Activated T-helper 2 cell treated with anti-CD3 and anti-CD28 coated beads, Interferon-gamma antibody, Interleukin-2, Interleukin-4, amounts not matched to agents 10 μg/mL and 5 μg/mL and 100 μg/mL, durations not matched to agents 14 hours and 24 hours and 36 hours (primary cell): Measurements from ENCODE around the gene FANCE. TPM values are rescaled to one million over a fixed set of nuclear protein-coding genes. Genes with fewer than 3 reads are reported as not detected.
"Not testable (repeated sequence)": the region's sequence is repeated elsewhere in the genome, so short reads cannot be mapped to it uniquely, and the experiment has no call there.

Experiments
- DNase-seq: peaks from one replicate; pipeline ENCODE4 v3.0.0; 2021; ENCODE audit warnings: low spot score
- H3K27ac Mint-ChIP-seq: one replicate; pipeline ENCODE4 v1.8.0; 2021; ENCODE audit warnings: mixed read lengths
- H3K27me3 Mint-ChIP-seq: one replicate; pipeline ENCODE4 v1.8.0; 2021; ENCODE audit warnings: low read depth, mixed read lengths
- H3K36me3 Mint-ChIP-seq: one replicate; pipeline ENCODE4 v1.8.0; 2021; ENCODE audit warnings: low read depth, mixed read lengths
- H3K4me1 Mint-ChIP-seq: one replicate; pipeline ENCODE4 v1.8.0; 2021; ENCODE audit warnings: low read depth, mixed read lengths
- H3K4me3 Mint-ChIP-seq: one replicate; pipeline ENCODE4 v1.8.0; 2021; ENCODE audit warnings: low read depth, mild to moderate bottlenecking, moderate library complexity, mixed read lengths
- H3K9me3 Mint-ChIP-seq: one replicate; pipeline ENCODE4 v1.8.0; 2021; ENCODE audit warnings: mixed read lengths
- intact Hi-C: fragments of 100-400 bp; cut with micrococcal nuclease; formaldehyde crosslinking; loops from one replicate; pipeline ENCODE4 v1.15.1; 2023
- total RNA-seq: library from RNA; stranded (reverse); gene quantifications from 2 replicates; pipeline ENCODE4 v1.2.3, GENCODE V29; 2022

The FANCE gene
- total RNA-seq, 1 donor from 2014 or later = 20.6 TPM

DNA sequence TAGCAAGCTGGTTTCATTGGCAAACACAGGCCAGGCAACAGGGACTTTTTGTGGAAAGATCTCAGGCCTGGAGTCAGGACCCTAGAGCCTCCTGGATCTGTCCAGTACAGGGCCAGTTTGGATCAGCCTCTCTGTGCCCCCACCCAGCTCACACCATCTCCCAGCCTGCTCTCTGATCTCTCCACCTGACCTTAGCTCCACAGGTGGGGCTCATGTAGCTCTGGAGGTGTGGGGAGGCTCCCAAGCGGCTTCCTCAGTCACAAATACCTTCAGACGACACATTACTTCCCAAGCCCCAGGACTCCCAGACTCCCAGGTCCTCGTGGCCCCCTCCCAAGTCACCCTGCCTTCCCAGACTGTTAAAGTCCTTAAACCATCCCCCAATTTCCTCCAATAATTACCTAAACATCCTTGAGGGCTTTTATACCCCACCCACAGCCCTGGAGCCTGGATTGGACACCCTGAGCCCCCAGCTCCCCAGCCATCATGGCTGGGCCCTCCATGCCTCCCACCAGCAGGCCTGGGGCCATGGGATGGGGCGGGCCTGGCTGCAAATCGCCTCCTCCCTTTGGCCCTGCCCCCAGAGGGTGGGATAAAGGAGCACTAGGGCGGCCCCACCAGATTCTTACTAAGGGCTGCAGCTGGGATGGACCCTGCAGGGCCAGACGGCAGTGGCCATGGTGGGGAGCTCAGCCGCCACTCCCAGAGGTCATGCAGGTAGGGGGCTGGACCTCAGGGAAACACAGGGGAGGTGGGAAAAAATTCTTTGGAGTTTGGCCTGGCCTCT, 15.9 kb upstream of the FANCE start:
- H3K9me3 Mint-ChIP-seq = no peaks in the 10 kb centered on the region

GRCh38 chr6:35438378-35439065, 13.6 kb upstream of the FANCE start:
- H3K36me3 Mint-ChIP-seq, H3K27me3 Mint-ChIP-seq, H3K4me3 Mint-ChIP-seq, H3K9me3 Mint-ChIP-seq, intact Hi-C loops, H3K4me1 Mint-ChIP-seq, H3K27ac Mint-ChIP-seq, DNase-seq: not testable (repeated sequence)

More for the DNA sequence above, 15.9 kb upstream of the FANCE start:
- Mint-ChIP-seq H3K36me3 (no peaks in the 10 kb centered on the region), H3K27ac (no peak overlapping the region), H3K4me3 (no peak overlapping the region), H3K4me1 (no peaks in the 10 kb centered on the region), H3K27me3 (no peaks in the 10 kb centered on the region)
- intact Hi-C loops = no loop called here
- DNase-seq = no peak

DNA sequence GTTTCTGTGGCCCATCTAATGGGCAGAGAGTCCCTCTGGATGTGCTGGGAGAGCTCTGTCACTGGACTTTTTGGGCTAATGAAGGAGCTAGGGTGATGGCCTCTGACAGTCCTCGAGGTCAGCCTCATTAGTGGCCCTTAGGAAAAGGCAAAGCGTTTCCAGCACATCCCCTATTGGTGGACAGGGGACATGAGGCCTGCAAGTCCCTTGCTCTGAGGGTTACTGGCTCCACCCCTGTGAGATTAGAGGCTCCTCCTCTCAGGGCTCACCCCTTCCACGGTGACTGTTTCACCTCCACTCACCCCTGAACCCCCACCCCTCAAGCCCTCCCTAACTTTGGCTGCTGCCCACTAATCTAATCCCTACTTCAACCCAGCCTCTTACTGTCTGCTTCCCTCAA, 12.8 kb upstream of the FANCE start:
- Mint-ChIP-seq H3K9me3 (no peaks in the 10 kb centered on the region), H3K4me3 (no peak overlapping the region), H3K36me3 (no peaks in the 10 kb centered on the region), H3K4me1 (no peaks in the 10 kb centered on the region), H3K27ac (no peak overlapping the region), H3K27me3 (no peaks in the 10 kb centered on the region)
- DNase-seq = no peak
- intact Hi-C loops = no loop called here

GRCh38 chr6:35441205-35441604, 10.9 kb upstream of the FANCE start:
- no peak for DNase-seq
- Mint-ChIP-seq H3K27ac (no peak overlapping the region), H3K27me3 (no peaks in the 10 kb centered on the region), H3K9me3 (no peaks in the 10 kb centered on the region), H3K4me1 (peaks cover 5% of the 10 kb centered on the region), H3K36me3 (no peaks in the 10 kb centered on the region), H3K4me3 (no peak overlapping the region)
- intact Hi-C loops = no loop called here

- intact Hi-C loops = no loop called here
- no peaks in the 10 kb centered on the region for H3K36me3 Mint-ChIP-seq
Measured at GRCh38 chr6:35441642-35442041, 10.5 kb upstream of the FANCE start.

DNA sequence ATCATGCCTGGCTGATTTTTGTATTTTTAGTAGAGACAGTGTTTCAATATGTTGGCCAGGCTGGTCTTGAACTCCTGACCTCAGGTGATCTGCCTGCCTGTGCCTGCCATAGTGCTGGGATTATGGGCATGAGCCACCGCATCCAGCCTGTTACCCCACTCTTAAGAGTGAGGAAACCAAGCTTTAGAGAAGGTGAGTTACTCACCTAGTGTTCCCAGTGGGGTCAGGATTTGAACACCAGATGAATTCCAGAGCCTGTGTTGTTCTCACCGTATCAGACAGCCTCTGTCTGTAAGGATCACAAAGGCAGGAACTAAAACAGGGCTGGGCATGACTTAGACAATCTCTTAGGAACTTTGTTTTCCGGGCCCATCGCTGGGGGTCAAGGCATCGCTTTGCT, 9.4 kb upstream of the FANCE start:
- H3K36me3 Mint-ChIP-seq = no peaks in the 10 kb centered on the region
- peaks cover 5% of the 10 kb centered on the region for H3K4me1 Mint-ChIP-seq
- no peak overlapping the region for H3K4me3 Mint-ChIP-seq
- no peak overlapping the region for H3K27ac Mint-ChIP-seq
- intact Hi-C loops = no loop called here
- H3K27me3 Mint-ChIP-seq = no peaks in the 10 kb centered on the region
- DNase-seq = no peak
- no peaks in the 10 kb centered on the region for H3K9me3 Mint-ChIP-seq

More at GRCh38 chr6:35441642-35442041, 10.5 kb upstream of the FANCE start:
- Mint-ChIP-seq H3K9me3 (no peaks in the 10 kb centered on the region), H3K27ac (no peak overlapping the region), H3K4me1 (peaks cover 5% of the 10 kb centered on the region), H3K27me3 (no peaks in the 10 kb centered on the region), H3K4me3 (no peak overlapping the region)
- DNase-seq = no peak

- H3K4me3 Mint-ChIP-seq = no peak overlapping the region
- no peak overlapping the region for H3K27ac Mint-ChIP-seq
- no peak for DNase-seq
- H3K4me1 Mint-ChIP-seq = peaks cover 5% of the 10 kb centered on the region
- H3K9me3 Mint-ChIP-seq = no peaks in the 10 kb centered on the region
- no peaks in the 10 kb centered on the region for H3K36me3 Mint-ChIP-seq
- intact Hi-C loops = no loop called here
- no peaks in the 10 kb centered on the region for H3K27me3 Mint-ChIP-seq
Measured at GRCh38 chr6:35443341-35444030, 8.7 kb upstream of the FANCE start.

- Mint-ChIP-seq H3K4me1 (peaks cover 15% of the 10 kb centered on the region), H3K4me3 (no peak overlapping the region), H3K27ac (no peak overlapping the region), H3K9me3 (no peaks in the 10 kb centered on the region), H3K36me3 (no peaks in the 10 kb centered on the region), H3K27me3 (peaks cover 4% of the 10 kb centered on the region)
- peak; percentile 30 for DNase-seq
- intact Hi-C loops = loop anchor here (5.0 kb wide), 1 partner anchor 53 kb away; no protein-coding TSS in a partner anchor
Measured at GRCh38 chr6:35445691-35446090, 6.4 kb upstream of the FANCE start.

- intact Hi-C loops = loop anchor here (5.0 kb wide), 1 partner anchor 56 kb away; no protein-coding TSS in a partner anchor
- no peak overlapping the region for H3K27ac Mint-ChIP-seq
- no peaks in the 10 kb centered on the region for H3K9me3 Mint-ChIP-seq
- no peak overlapping the region for H3K4me3 Mint-ChIP-seq
- no peaks in the 10 kb centered on the region for H3K36me3 Mint-ChIP-seq
- peaks cover 10% of the 10 kb centered on the region for H3K27me3 Mint-ChIP-seq
- H3K4me1 Mint-ChIP-seq = peaks cover 24% of the 10 kb centered on the region
- no peak for DNase-seq
Measured at GRCh38 chr6:35448191-35448590, 3.9 kb upstream of the FANCE start.

- no peak for DNase-seq
- Mint-ChIP-seq H3K4me1 (peaks cover 35% of the 10 kb centered on the region), H3K9me3 (no peaks in the 10 kb centered on the region), H3K27me3 (peaks cover 10% of the 10 kb centered on the region), H3K27ac (no peak overlapping the region), H3K36me3 (peaks cover 2% of the 10 kb centered on the region), H3K4me3 (no peak overlapping the region)
- intact Hi-C loops = loop anchor here (1.0 to 5.0 kb wide), 3 partner anchors 57 to 152 kb away; partner anchors contain the start of genes DEF6 and PPARD
Measured at GRCh38 chr6:35449287-35449881, 2.8 kb upstream of the FANCE start.

DNA sequence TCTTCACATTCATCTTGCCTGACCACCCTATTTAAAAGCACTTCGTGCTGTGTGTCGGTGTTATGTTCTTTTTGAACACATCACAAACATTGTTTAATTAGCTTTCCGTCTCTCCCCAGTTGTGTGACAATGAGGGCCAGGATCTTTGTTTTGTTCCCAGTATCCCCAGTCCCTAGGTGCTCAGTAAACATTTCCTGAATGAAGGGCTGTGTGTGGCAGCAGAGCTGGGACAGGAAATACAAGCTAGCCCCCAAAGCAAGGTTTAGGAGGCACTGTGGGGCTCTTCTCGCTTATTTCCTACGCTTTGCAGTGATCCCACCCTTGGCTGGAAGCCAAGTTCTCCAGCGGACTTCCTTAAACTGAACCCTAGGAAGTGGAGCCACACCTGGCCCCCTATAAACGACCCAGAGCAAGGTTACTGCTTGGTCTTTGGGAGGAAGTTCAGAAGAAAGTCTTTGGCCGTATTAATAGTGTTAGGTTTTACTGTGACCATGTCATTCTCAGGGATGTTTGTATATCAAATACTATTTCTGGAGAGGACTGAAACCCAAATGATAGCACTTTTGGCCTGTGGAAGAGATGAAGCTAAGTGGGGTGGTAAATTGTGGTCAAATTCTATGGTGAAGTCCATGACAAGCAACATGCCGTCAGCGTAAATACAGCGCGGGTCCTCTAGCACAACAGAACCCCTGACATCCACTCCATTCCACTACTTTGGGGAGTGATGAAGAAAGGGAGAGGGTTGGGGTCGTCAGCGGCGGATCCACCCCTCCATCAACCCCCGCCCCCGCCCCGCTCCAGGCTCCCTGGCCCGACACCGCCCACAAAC, 570 bp upstream of the FANCE start:
- Mint-ChIP-seq H3K27ac (no peak overlapping the region), H3K36me3 (peaks cover 20% of the 10 kb centered on the region), H3K27me3 (peaks cover 10% of the 10 kb centered on the region), H3K4me3 (peak overlapping the region; percentile 84), H3K4me1 (peaks cover 38% of the 10 kb centered on the region), H3K9me3 (no peaks in the 10 kb centered on the region)
- intact Hi-C loops = loop anchor here (1.0 to 5.0 kb wide), 3 partner anchors 17 to 924 kb away; partner anchors contain the start of gene RPL10A
- DNase-seq = no peak

DNA sequence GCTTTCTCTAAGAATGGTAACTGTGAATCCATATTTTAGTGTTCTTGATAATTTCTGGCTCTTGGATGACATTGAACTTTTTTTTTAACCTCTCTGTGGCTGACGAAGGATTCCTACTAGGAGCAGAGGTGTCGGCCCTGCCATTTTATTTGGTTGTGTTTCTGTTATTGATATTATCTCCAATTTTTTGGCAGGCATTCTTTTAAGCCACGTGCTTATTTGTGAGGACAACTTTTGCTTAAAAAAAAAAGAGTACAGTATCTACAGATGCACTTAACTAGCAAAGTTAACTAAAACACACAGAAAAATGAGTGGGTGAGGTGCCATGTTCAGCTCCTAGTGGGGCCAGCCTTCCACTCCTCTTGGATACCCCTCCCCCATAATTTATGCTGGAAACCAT, 1.1 kb downstream of the FANCE start:
- peak overlapping the region; percentile 84 for H3K4me3 Mint-ChIP-seq
- peaks cover 28% of the 10 kb centered on the region for H3K36me3 Mint-ChIP-seq
- H3K27me3 Mint-ChIP-seq = peaks cover 10% of the 10 kb centered on the region
- intact Hi-C loops = loop anchor here (2.0 to 5.0 kb wide), 2 partner anchors 150 to 926 kb away; no protein-coding TSS in a partner anchor
- DNase-seq = no peak
- H3K4me1 Mint-ChIP-seq = peaks cover 38% of the 10 kb centered on the region
- H3K9me3 Mint-ChIP-seq = no peaks in the 10 kb centered on the region
- no peak overlapping the region for H3K27ac Mint-ChIP-seq
